Measurements from ENCODE around the gene GOLGA6L7.

- TF ChIP-seq CTCF (IDR thresholded peaks at IDR 0.05) (no peak), EZH2phosphoT487 (IDR thresholded peaks at IDR 0.05) (no peak)
Observed at GRCh38 chr15:28873585-28874190, 25.2 kb upstream of the GOLGA6L7 start.
